NT2/D1 (cell line): ENCODE results near the gene TNK1.

ENCODE experiments used
- YY1 ChIP-seq: IDR thresholded peaks from 2 replicates; pipeline ENCODE4 v1.6.1; 2011; ENCODE audit not compliant: insufficient read length, insufficient read depth
- ZNF274 ChIP-seq: IDR thresholded peaks from 2 replicates; pipeline ENCODE4 v1.6.1; 2011; ENCODE audit warnings: mild to moderate bottlenecking, low read depth, low read length

- TF ChIP-seq YY1 (no peak), ZNF274 (no peak)
These were observed 15.3 kb downstream of the TNK1 start for GRCh38 chr17:7396147-7396546.
